HepG2 (cell line): ENCODE measurements around the gene PPP1R18. TPM values are rescaled to one million over a fixed set of nuclear protein-coding genes. Genes with fewer than 3 reads are reported as not detected.
A peak's percentile ranks its signal among the peaks of the same experiment; 100 is the strongest.

ENCODE experiments used
- GLI4 ChIP-seq: sonication (generic); formaldehyde crosslinking; IDR thresholded peaks from 2 replicates; pipeline ENCODE4 v1.5.1; 2020; ENCODE audit warnings: missing genetic modification reagents, mild to moderate bottlenecking, moderate library complexity, borderline replicate concordance
- HDAC2 ChIP-seq: sonication (generic); formaldehyde crosslinking; IDR thresholded peaks from 2 replicates; pipeline ENCODE4 v1.4.0; 2020; ENCODE audit warnings: missing genetic modification reagents
- HIC2 ChIP-seq: sonication (generic); formaldehyde crosslinking; IDR thresholded peaks from 2 replicates; pipeline ENCODE4 v1.9.0; 2022; ENCODE audit warnings: low read depth, missing genetic modification reagents
- IRF2 ChIP-seq: IDR thresholded peaks from 2 replicates; pipeline ENCODE4 v1.6.1; 2018; ENCODE audit warnings: missing genetic modification reagents, missing compliant biosample characterization
- MAF1 ChIP-seq: sonication (generic); formaldehyde crosslinking; IDR thresholded peaks from 2 replicates; pipeline ENCODE4 v1.5.0; 2020; ENCODE audit warnings: missing genetic modification reagents, borderline replicate concordance
- MYC ChIP-seq: sonication (generic); formaldehyde crosslinking; IDR thresholded peaks from 2 replicates; pipeline ENCODE4 v1.9.0; 2021; ENCODE audit warnings: missing genetic modification reagents, borderline replicate concordance
- PHF5A ChIP-seq: IDR thresholded peaks from one replicate; pipeline ENCODE4 v1.6.1; 2018; ENCODE audit warnings: low read depth, missing genetic modification reagents; ENCODE audit not compliant: unreplicated experiment
- SP1 ChIP-seq, 2 experiments: fragments of 450-650 bp in 1 of 2; sonication (generic) in 1 of 2; formaldehyde crosslinking in 1 of 2; IDR thresholded peaks; 2 replicates each; pipeline versions ENCODE4 v1.4.0 to v1.6.1; 2016 to 2020; ENCODE audit warnings: missing genetic modification reagents in 1 of 2
- SP4 ChIP-seq: sonication (generic); formaldehyde crosslinking; IDR thresholded peaks from 2 replicates; pipeline ENCODE4 v1.8.1; 2023; ENCODE audit warnings: mild to moderate bottlenecking, missing genetic modification reagents
- SPEN ChIP-seq: sonication (generic); formaldehyde crosslinking; IDR thresholded peaks from 2 replicates; pipeline ENCODE4 v1.5.1; 2020; ENCODE audit warnings: low read depth, mild to moderate bottlenecking, missing genetic modification reagents
- TIGD3 ChIP-seq: sonication (generic); formaldehyde crosslinking; IDR thresholded peaks from 2 replicates; pipeline ENCODE4 v1.5.1; 2020; ENCODE audit warnings: mild to moderate bottlenecking, missing genetic modification reagents, borderline replicate concordance
- UBTF ChIP-seq: sonication (generic); formaldehyde crosslinking; IDR thresholded peaks from 2 replicates; pipeline ENCODE4 v1.4.0; 2020; ENCODE audit warnings: mild to moderate bottlenecking, missing genetic modification reagents
- ZBTB38 ChIP-seq: sonication (generic); formaldehyde crosslinking; IDR thresholded peaks from 2 replicates; pipeline ENCODE4 v1.5.1; 2020; ENCODE audit warnings: mild to moderate bottlenecking, missing genetic modification reagents
- ZMYM4 ChIP-seq: sonication (generic); formaldehyde crosslinking; IDR thresholded peaks from 2 replicates; pipeline ENCODE4 v1.8.1; 2023; ENCODE audit warnings: mild to moderate bottlenecking, missing genetic modification reagents
- ZNF160 ChIP-seq: sonication (generic); formaldehyde crosslinking; IDR thresholded peaks from 2 replicates; pipeline ENCODE4 v1.8.0; 2022; ENCODE audit warnings: mild to moderate bottlenecking, inconsistent platforms, missing genetic modification reagents
- ZNF225 ChIP-seq: sonication (generic); formaldehyde crosslinking; IDR thresholded peaks from 2 replicates; pipeline ENCODE4 v1.4.0; 2020; ENCODE audit warnings: mild to moderate bottlenecking, missing genetic modification reagents
- ZNF230 ChIP-seq: sonication (generic); formaldehyde crosslinking; IDR thresholded peaks from 2 replicates; pipeline ENCODE4 v1.4.0; 2020; ENCODE audit warnings: mild to moderate bottlenecking, missing genetic modification reagents
- ZNF510 ChIP-seq: sonication (generic); formaldehyde crosslinking; IDR thresholded peaks from 2 replicates; pipeline ENCODE4 v1.4.0; 2020; ENCODE audit warnings: low read depth, mild to moderate bottlenecking, missing genetic modification reagents
- ZNF512B ChIP-seq: sonication (generic); formaldehyde crosslinking; IDR thresholded peaks from 2 replicates; pipeline ENCODE4 v1.5.1; 2020; ENCODE audit warnings: missing genetic modification reagents, mild to moderate bottlenecking, borderline replicate concordance
- ZNF768 ChIP-seq: sonication (generic); formaldehyde crosslinking; IDR thresholded peaks from 2 replicates; pipeline ENCODE4 v1.4.0; 2020; ENCODE audit warnings: missing genetic modification reagents
- polyA plus RNA-seq, 8 experiments: library from polyadenylated mRNA; depleted of rRNA in 3 of 8; stranded (reverse) in 7 of 8; unstranded in 1 of 8; fragments of >200 nt; fragmentation: Illumina TruSeq in 4 of 8; extraction: Trizol in 4 of 8; gene quantifications; 2 replicates each; pipeline versions ENCODE4 v1.2.1 to v1.2.3, GENCODE V29; 2011 to 2016; ENCODE audit warnings: low read depth in 4 of 8, missing spikeins in 1 of 8, mixed read lengths in 1 of 8; ENCODE audit not compliant: insufficient read depth in 1 of 8
- total RNA-seq, 5 experiments: library from RNA; depleted of rRNA; stranded (reverse); fragments of >200 nt; fragmentation: Illumina TruSeq; extraction: Trizol; gene quantifications; 2 replicates each; pipeline ENCODE4 v1.2.3, GENCODE V29; 2016; ENCODE audit warnings: low read depth in 1 of 5

Gene PPP1R18
- total and polyA plus RNA-seq, 2 of the 13 experiments (the other 11 are each of a cell fraction or from before 2014, with no cell fraction given), result 4.9 to 9.2 TPM

GRCh38 chr6:30678964-30679726 lies 7.3 kb downstream of the PPP1R18 start (continued):
- TF ChIP-seq ZMYM4 (peak; percentile 70), SPEN (CRISPR knock-in tag) (peak; percentile 65; the same call in 1 of the 2 replicates), GLI4 (CRISPR knock-in tag) (no peak), ZNF510 (no peak), HIC2 (peak; percentile 36; the same call in 1 of the 2 replicates), ZBTB38 (CRISPR knock-in tag) (peak; percentile 90), ZNF768 (CRISPR knock-in tag) (peak; percentile 84), MYC (peak; percentile 39; the same call in 1 of the 2 replicates), UBTF (CRISPR knock-in tag) (peak; percentile 42), SP4 (CRISPR knock-in tag) (peak; percentile 65; the same call in 1 of the 2 replicates), ZNF512B (CRISPR knock-in tag) (peak; percentile 87; the same call in 1 of the 2 replicates), MAF1 (CRISPR knock-in tag) (no peak), ZNF160 (CRISPR knock-in tag) (peak; percentile 74; the same call in 1 of the 2 replicates), PHF5A (CRISPR knock-in tag) (peak; percentile 47), IRF2 (CRISPR knock-in tag) (peak; percentile 89), HDAC2 (peak; percentile 68; the same call in 1 of the 2 replicates), ZNF225 (CRISPR knock-in tag) (no peak), TIGD3 (CRISPR knock-in tag) (0 out of 2 replicates have a peak, but pooled peaks have one; percentile 33), ZNF230 (CRISPR knock-in tag) (no peak), SP1 (IDR thresholded peaks at IDR 0.05) (no peak), SP1 (CRISPR knock-in tag; IDR thresholded peaks at IDR 0.05) (peak; percentile 28; the same call in 1 of the 2 replicates)
